Stimulated activated naive CD8-positive, alpha-beta T cell treated with anti-CD3 and anti-CD28 coated beads, Interleukin-15, Interleukin-2, amounts not matched to agents 100 ng/mL and 50 ng/mL, for 24 hours (primary cell): ENCODE data around the gene IRF4.

ENCODE experiments used
- H3K27ac Mint-ChIP-seq: one replicate; pipeline ENCODE4 v1.8.0; 2021; ENCODE audit warnings: mild to moderate bottlenecking, mixed read lengths
- H3K27me3 Mint-ChIP-seq: one replicate; pipeline ENCODE4 v1.8.0; 2021; ENCODE audit warnings: mixed read lengths
- H3K36me3 Mint-ChIP-seq: one replicate; pipeline ENCODE4 v1.8.0; 2021; ENCODE audit warnings: low read depth, mixed read lengths
- H3K4me1 Mint-ChIP-seq: one replicate; pipeline ENCODE4 v1.8.0; 2021; ENCODE audit warnings: low read depth, mixed read lengths
- H3K4me3 Mint-ChIP-seq: one replicate; pipeline ENCODE4 v1.8.0; 2021; ENCODE audit warnings: mild to moderate bottlenecking, mixed read lengths
- H3K9me3 Mint-ChIP-seq: one replicate; pipeline ENCODE4 v1.8.0; 2021; ENCODE audit warnings: mixed read lengths

Gene IRF4

GRCh38 chr6:437037-437392 is 45.5 kb downstream of the IRF4 start:
- H3K27me3 Mint-ChIP-seq, result no peaks in the 10 kb centered on the region
- H3K27ac Mint-ChIP-seq, result no peak overlapping the region
- H3K4me3 Mint-ChIP-seq, result no peak overlapping the region
- H3K9me3 Mint-ChIP-seq, result no peaks in the 10 kb centered on the region
- H3K36me3 Mint-ChIP-seq, result no peaks in the 10 kb centered on the region
- H3K4me1 Mint-ChIP-seq, result peaks cover 37% of the 10 kb centered on the region

DNA sequence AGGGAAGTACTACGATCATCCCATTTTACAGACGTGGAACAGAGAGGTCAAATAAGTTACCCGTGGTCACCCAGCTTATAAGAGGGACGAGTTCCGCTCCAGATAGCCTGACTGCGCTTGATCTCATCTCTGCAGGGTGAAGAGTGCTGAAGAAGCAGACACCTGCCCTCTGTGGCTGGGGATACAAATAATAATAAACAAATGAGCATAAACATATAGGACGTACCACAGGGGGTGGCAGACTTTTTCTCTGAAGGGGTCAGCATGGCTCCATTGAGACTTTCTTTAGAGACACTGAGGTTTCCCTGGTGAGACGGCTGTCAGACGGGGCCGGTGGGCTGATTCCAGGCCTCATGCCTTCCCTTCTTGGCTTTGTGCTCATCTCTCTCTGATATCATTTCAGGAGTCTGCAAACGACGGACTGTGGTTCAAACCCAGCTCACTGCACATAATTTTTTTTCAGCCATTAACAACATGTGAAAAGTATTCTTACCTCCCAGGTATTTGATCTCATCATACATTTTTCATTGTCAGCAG is 47.1 kb downstream of the IRF4 start:
- Mint-ChIP-seq H3K4me3 (no peak overlapping the region), H3K4me1 (peaks cover 23% of the 10 kb centered on the region), H3K36me3 (no peaks in the 10 kb centered on the region), H3K27ac (no peak overlapping the region), H3K27me3 (no peaks in the 10 kb centered on the region), H3K9me3 (no peaks in the 10 kb centered on the region)

DNA sequence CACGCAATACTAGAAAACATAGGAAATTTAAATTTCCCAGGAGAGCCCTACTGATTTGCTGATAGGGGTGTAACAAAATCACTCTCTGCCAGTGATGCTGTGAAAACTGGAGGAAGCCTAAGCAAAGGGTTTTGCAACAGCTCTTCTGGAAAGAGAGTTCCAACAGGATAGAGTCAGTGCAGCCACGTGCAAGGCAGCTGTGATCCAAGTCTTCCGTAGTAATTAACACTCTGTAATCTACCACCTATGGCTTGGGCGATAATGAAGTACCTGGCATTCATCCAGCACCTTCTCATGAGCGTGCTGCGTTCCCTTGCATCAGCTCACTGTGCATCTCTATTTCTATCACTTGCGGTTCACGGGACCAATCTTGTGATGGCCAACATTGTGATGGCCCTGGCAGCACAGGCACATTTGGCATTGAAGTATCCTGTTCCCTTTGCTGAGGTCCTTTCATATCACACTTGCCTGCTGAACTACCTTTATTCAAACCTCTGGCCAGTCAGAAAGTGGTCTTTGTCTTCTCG is 48.2 kb downstream of the IRF4 start:
- no peak overlapping the region for H3K27ac Mint-ChIP-seq
- H3K27me3 Mint-ChIP-seq, result no peaks in the 10 kb centered on the region
- no peaks in the 10 kb centered on the region for H3K9me3 Mint-ChIP-seq
- peaks cover 21% of the 10 kb centered on the region for H3K4me1 Mint-ChIP-seq
- no peaks in the 10 kb centered on the region for H3K36me3 Mint-ChIP-seq
- no peak overlapping the region for H3K4me3 Mint-ChIP-seq

DNA sequence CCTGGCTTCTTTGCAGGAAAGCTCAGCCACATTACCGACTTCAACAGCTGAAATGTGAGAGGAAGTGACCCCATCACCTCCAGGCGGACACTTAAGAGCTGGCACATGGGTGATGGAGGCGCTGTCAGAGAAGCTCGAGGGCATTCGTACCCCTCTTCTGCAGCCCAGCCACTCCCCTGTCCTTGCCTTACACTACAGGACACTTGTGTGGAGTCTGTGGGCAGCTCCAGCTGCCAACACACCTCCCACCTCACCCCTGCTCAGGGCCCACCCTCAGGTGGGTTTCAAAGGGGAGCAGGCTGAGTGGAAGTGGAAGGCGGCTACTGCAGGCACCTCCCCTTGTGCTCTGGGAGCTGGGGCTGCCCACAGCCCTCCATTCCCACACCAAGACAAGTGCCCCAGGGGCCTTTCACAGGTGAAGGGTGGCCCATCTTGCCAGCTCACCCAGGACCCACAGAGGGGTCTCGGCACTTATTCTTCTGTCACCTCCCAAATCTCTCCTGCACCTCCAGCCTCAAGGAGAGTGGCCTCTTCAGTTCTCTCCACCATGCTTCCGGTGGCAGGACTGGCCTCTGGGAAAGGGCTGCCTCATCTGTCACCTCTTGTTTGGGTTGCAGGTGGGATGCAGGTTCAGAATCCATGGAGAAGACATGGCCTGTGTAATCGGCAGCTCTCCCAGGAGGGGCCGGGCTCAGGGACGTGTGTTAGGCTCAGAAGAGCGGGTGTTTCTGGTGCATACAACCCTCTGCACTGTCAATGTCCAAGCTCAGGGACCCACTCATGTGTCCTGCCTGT is 49.8 kb downstream of the IRF4 start:
- Mint-ChIP-seq H3K27me3 (no peaks in the 10 kb centered on the region), H3K9me3 (no peaks in the 10 kb centered on the region), H3K4me3 (no peak overlapping the region), H3K27ac (no peak overlapping the region), H3K4me1 (peaks cover 28% of the 10 kb centered on the region), H3K36me3 (no peaks in the 10 kb centered on the region)

GRCh38 chr6:443621-444159 is 52.1 kb downstream of the IRF4 start:
- peaks cover 3% of the 10 kb centered on the region for H3K27me3 Mint-ChIP-seq
- peaks cover 49% of the 10 kb centered on the region for H3K4me1 Mint-ChIP-seq
- no peak overlapping the region for H3K4me3 Mint-ChIP-seq
- H3K9me3 Mint-ChIP-seq, result no peaks in the 10 kb centered on the region
- H3K36me3 Mint-ChIP-seq, result peaks cover 3% of the 10 kb centered on the region
- H3K27ac Mint-ChIP-seq, result no peak overlapping the region

- peaks cover 50% of the 10 kb centered on the region for H3K4me1 Mint-ChIP-seq
- H3K27me3 Mint-ChIP-seq, result peaks cover 3% of the 10 kb centered on the region
- peak overlapping the region; percentile 91 for H3K27ac Mint-ChIP-seq
- H3K36me3 Mint-ChIP-seq, result peaks cover 3% of the 10 kb centered on the region
- H3K9me3 Mint-ChIP-seq, result no peaks in the 10 kb centered on the region
- H3K4me3 Mint-ChIP-seq, result peak overlapping the region; percentile 44
These were observed 53.2 kb downstream of the IRF4 start for GRCh38 chr6:444653-445275.

GRCh38 chr6:445571-446417 is 54.2 kb downstream of the IRF4 start:
- H3K4me3 Mint-ChIP-seq, result peak overlapping the region; percentile 44
- peaks cover 50% of the 10 kb centered on the region for H3K4me1 Mint-ChIP-seq
- peaks cover 3% of the 10 kb centered on the region for H3K27me3 Mint-ChIP-seq
- peaks cover 3% of the 10 kb centered on the region for H3K36me3 Mint-ChIP-seq
- H3K27ac Mint-ChIP-seq, result peak overlapping the region; percentile 91
- H3K9me3 Mint-ChIP-seq, result no peaks in the 10 kb centered on the region

GRCh38 chr6:446418-447366 is 55.1 kb downstream of the IRF4 start:
- peak overlapping the region; percentile 91 for H3K27ac Mint-ChIP-seq

GRCh38 chr6:447381-448165 is 56.0 kb downstream of the IRF4 start:
- Mint-ChIP-seq H3K4me3 (peak overlapping the region; percentile 74), H3K4me1 (peaks cover 50% of the 10 kb centered on the region)

More at GRCh38 chr6:446418-447366, 55.1 kb downstream of the IRF4 start:
- Mint-ChIP-seq H3K36me3 (peaks cover 3% of the 10 kb centered on the region), H3K27me3 (peaks cover 3% of the 10 kb centered on the region), H3K4me3 (peak overlapping the region; percentile 74), H3K4me1 (peaks cover 50% of the 10 kb centered on the region), H3K9me3 (no peaks in the 10 kb centered on the region)

DNA sequence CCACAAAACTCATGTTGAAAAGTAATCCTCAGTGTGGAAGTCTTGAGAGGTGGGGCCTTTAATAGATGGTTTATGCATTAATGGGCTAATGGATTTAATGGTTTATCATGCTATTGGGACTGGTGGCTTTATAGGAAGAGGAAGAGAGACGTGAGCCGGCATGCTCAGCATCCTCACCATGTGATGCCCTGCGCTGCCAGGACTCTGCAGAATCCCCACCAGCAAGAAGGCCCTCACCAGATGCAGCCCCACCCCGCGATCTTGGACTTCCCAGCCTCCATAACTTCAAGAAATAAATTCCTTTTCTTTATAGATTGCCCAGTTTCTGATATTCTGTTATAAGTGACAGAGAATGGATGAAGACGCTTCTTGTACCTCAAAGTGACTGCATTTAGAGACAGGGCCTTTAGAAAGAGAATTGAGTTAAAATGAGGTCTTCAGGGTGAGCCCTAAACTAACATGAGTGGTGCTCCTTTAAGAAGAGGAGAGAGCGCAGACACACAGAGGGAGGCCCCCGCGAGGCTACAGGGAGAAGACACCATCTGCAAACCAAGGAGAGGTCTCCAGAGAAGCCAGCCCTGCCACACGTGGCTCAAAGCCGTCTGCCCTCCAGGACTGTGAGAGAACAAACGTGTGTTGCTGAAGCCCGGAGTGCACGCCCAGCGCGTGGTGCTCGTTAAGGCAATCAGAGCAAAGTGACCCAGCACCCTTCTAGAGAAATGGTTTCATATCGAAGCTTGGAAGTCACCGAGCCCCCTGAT is 56.9 kb downstream of the IRF4 start:
- Mint-ChIP-seq H3K27ac (peak overlapping the region; percentile 91), H3K36me3 (peaks cover 3% of the 10 kb centered on the region), H3K9me3 (no peaks in the 10 kb centered on the region), H3K4me3 (peak overlapping the region; percentile 74), H3K27me3 (peaks cover 3% of the 10 kb centered on the region), H3K4me1 (peaks cover 50% of the 10 kb centered on the region)

More at GRCh38 chr6:447381-448165, 56.0 kb downstream of the IRF4 start:
- H3K36me3 Mint-ChIP-seq, result peaks cover 3% of the 10 kb centered on the region
- H3K27ac Mint-ChIP-seq, result peak overlapping the region; percentile 91
- peaks cover 3% of the 10 kb centered on the region for H3K27me3 Mint-ChIP-seq
- no peaks in the 10 kb centered on the region for H3K9me3 Mint-ChIP-seq

DNA sequence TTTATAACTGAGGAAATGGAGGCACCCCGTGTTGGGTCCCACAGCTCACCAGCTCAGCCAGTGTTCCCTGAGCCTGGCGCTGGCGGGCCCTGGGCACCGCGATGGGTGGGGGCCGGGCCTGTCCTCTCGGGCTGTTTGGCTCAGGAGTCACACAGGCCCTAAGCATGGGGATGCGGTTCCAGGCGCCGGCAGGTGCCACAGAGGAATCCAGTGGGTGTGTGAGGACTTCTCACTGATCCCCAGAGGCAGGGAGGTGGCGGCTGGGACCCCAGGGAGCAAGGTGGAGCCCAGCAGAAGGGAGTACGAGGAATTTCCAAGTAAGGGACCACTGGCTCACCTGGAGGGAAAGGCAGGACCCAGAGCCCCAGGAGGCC is 57.5 kb downstream of the IRF4 start:
- Mint-ChIP-seq H3K4me3 (no peak overlapping the region), H3K4me1 (peaks cover 48% of the 10 kb centered on the region), H3K36me3 (peaks cover 3% of the 10 kb centered on the region), H3K27ac (peak overlapping the region; percentile 49), H3K27me3 (peaks cover 3% of the 10 kb centered on the region), H3K9me3 (no peaks in the 10 kb centered on the region)

DNA sequence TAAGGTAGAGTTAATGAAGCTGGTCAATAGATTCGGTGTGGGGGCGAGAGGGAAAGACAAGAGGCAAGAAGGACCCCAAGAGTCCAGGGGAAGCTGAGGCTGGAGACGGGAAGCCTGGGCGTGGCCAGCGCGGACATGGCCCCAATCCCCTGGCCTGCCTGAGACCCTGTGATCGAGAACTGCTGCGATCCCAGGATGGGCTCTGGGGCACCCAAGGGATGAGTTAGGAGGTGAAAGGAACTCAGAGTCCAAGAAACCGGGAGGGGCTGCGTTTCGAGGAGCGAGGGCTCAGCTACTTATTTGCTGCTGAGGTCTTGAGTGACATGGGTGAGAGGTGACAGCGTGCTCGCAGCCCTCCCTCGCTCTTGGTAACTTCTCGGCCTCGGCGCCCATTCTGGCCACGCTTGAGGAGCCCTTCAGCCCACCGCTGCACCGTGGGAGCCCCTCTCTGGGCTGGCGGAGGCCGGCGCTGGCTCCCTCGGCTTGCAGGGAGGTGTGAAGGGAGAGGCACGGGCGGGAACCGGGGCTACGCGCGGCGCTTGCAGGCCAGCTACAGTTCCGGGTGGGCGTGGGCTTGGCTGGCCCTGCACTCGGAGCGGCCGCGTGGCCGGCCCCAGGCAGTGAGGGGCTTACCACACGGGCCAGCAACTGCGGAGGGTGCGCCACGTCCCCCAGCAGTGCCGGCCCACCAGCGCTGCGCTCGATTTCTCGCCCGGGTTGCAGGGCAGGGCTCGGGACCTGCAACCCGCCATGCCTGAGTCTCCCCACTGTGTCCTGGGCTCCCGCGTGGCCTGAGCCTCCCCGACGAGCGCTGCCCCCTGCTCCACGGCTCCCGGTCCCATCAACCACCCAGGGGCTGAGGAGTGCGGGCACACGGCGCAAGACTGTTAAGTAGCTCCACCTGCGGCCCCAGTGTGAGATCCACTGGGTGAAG is 58.2 kb downstream of the IRF4 start:
- Mint-ChIP-seq H3K9me3 (no peaks in the 10 kb centered on the region), H3K4me1 (peaks cover 47% of the 10 kb centered on the region), H3K27me3 (peaks cover 3% of the 10 kb centered on the region), H3K36me3 (peaks cover 3% of the 10 kb centered on the region), H3K27ac (peak overlapping the region; percentile 49), H3K4me3 (no peak overlapping the region)
